ENCODE measurements around the gene BCL11A. TPM values are rescaled to one million over a fixed set of nuclear protein-coding genes. Genes with fewer than 3 reads are reported as not detected.

BCL11A gene
- total RNA-seq, 2 experiments from 2014 or later, result not detected

GRCh38 chr2:60548845-60549237 lies 4.6 kb downstream of the BCL11A start:
- DNase-seq (no peak), ATAC-seq (no peak)
- no peaks in the 10 kb centered on the region for H3K36me3 Mint-ChIP-seq
- peaks cover 91% of the 10 kb centered on the region for H3K27me3 Mint-ChIP-seq
- H3K4me1 Mint-ChIP-seq, result peaks cover 22% of the 10 kb centered on the region
- H3K4me3 Mint-ChIP-seq, result no peak overlapping the region
- CTCF ChIA-PET, result interaction anchor here (1.9 to 2.6 kb wide), 2 partner anchors 13 to 1523 kb away, joined by 8 to 10 read pairs; no protein-coding TSS in a partner anchor
- H3K27ac Mint-ChIP-seq, result no peak overlapping the region
- H3K9me3 Mint-ChIP-seq (ENCODE audit: low read depth), result no peaks in the 10 kb centered on the region

- ATAC-seq (no peak), DNase-seq (no peak)
- Mint-ChIP-seq H3K4me1 (peaks cover 20% of the 10 kb centered on the region), H3K36me3 (no peaks in the 10 kb centered on the region), H3K27ac (no peak overlapping the region), H3K9me3 (ENCODE audit: low read depth) (no peaks in the 10 kb centered on the region), H3K27me3 (peaks cover 89% of the 10 kb centered on the region), H3K4me3 (no peak overlapping the region)
- CTCF ChIA-PET, result no interaction called here
These were observed 5.1 kb downstream of the BCL11A start for GRCh38 chr2:60548311-60548710.

GRCh38 chr2:60547841-60548240 lies 5.6 kb downstream of the BCL11A start:
- Mint-ChIP-seq H3K27me3 (peaks cover 88% of the 10 kb centered on the region), H3K36me3 (no peaks in the 10 kb centered on the region), H3K4me3 (no peak overlapping the region), H3K4me1 (peaks cover 20% of the 10 kb centered on the region), H3K27ac (no peak overlapping the region), H3K9me3 (ENCODE audit: low read depth) (no peaks in the 10 kb centered on the region)
- no peak for ATAC-seq
- no peak for DNase-seq
- CTCF ChIA-PET, result no interaction called here

- H3K4me1 Mint-ChIP-seq, result peaks cover 15% of the 10 kb centered on the region
- H3K4me3 Mint-ChIP-seq, result no peak overlapping the region
- H3K27ac Mint-ChIP-seq, result no peak overlapping the region
- DNase-seq, result no peak
- peaks cover 85% of the 10 kb centered on the region for H3K27me3 Mint-ChIP-seq
- no peaks in the 10 kb centered on the region for H3K9me3 Mint-ChIP-seq (ENCODE audit: low read depth)
- no peaks in the 10 kb centered on the region for H3K36me3 Mint-ChIP-seq
- CTCF ChIA-PET, result interaction anchor here (0.8 to 1.6 kb wide), 3 partner anchors 13 to 35 kb away, joined by 3 to 5 read pairs (median 3); no protein-coding TSS in a partner anchor
- no peak for ATAC-seq
These were observed 6.6 kb downstream of the BCL11A start for GRCh38 chr2:60546756-60547420.

GRCh38 chr2:60544954-60545560 lies 8.4 kb downstream of the BCL11A start:
- Mint-ChIP-seq H3K27ac (no peak overlapping the region), H3K36me3 (no peaks in the 10 kb centered on the region), H3K27me3 (peaks cover 77% of the 10 kb centered on the region), H3K4me1 (peaks cover 6% of the 10 kb centered on the region), H3K9me3 (ENCODE audit: low read depth) (no peaks in the 10 kb centered on the region), H3K4me3 (no peak overlapping the region)
- ATAC-seq (no peak), DNase-seq (no peak)
- CTCF ChIA-PET, result interaction anchor here (1.0 kb wide), 1 partner anchor 37 kb away, joined by 3 read pairs; no protein-coding TSS in a partner anchor

GRCh38 chr2:60544062-60544461 lies 9.4 kb downstream of the BCL11A start:
- Mint-ChIP-seq H3K36me3 (no peaks in the 10 kb centered on the region), H3K4me3 (no peak overlapping the region), H3K27ac (no peak overlapping the region), H3K4me1 (no peaks in the 10 kb centered on the region), H3K9me3 (ENCODE audit: low read depth) (no peaks in the 10 kb centered on the region), H3K27me3 (peaks cover 75% of the 10 kb centered on the region)
- no peak for ATAC-seq
- no peak for DNase-seq
- CTCF ChIA-PET, result interaction anchor here (1.0 kb wide), 1 partner anchor 38 kb away, joined by 3 read pairs; no protein-coding TSS in a partner anchor

- Mint-ChIP-seq H3K27ac (no peak overlapping the region), H3K36me3 (no peaks in the 10 kb centered on the region), H3K27me3 (peaks cover 65% of the 10 kb centered on the region), H3K4me1 (no peaks in the 10 kb centered on the region), H3K4me3 (no peak overlapping the region), H3K9me3 (ENCODE audit: low read depth) (no peaks in the 10 kb centered on the region)
- DNase-seq (no peak), ATAC-seq (no peak)
- CTCF ChIA-PET, result interaction anchor here (1.4 kb wide), 1 partner anchor 142 kb away, joined by 3 read pairs; no protein-coding TSS in a partner anchor
These were observed 12.3 kb downstream of the BCL11A start for GRCh38 chr2:60541056-60541651.

- CTCF ChIA-PET, result no interaction called here
- H3K27ac Mint-ChIP-seq, result no peak overlapping the region
- H3K36me3 Mint-ChIP-seq, result no peaks in the 10 kb centered on the region
- H3K4me1 Mint-ChIP-seq, result no peaks in the 10 kb centered on the region
- DNase-seq (no peak), ATAC-seq (no peak)
- H3K4me3 Mint-ChIP-seq, result no peak overlapping the region
- no peaks in the 10 kb centered on the region for H3K9me3 Mint-ChIP-seq (ENCODE audit: low read depth)
- peaks cover 65% of the 10 kb centered on the region for H3K27me3 Mint-ChIP-seq
These were observed 13.4 kb downstream of the BCL11A start for GRCh38 chr2:60540074-60540473.

- no peak for ATAC-seq
- CTCF ChIA-PET, result no interaction called here
- H3K36me3 Mint-ChIP-seq, result no peaks in the 10 kb centered on the region
- peaks cover 65% of the 10 kb centered on the region for H3K27me3 Mint-ChIP-seq
- H3K9me3 Mint-ChIP-seq (ENCODE audit: low read depth), result no peaks in the 10 kb centered on the region
- no peak overlapping the region for H3K27ac Mint-ChIP-seq
- no peak for DNase-seq
- H3K4me1 Mint-ChIP-seq, result no peaks in the 10 kb centered on the region
- no peak overlapping the region for H3K4me3 Mint-ChIP-seq
These were observed 14.3 kb downstream of the BCL11A start for GRCh38 chr2:60539140-60539539.

- CTCF ChIA-PET, result no interaction called here
- H3K9me3 Mint-ChIP-seq (ENCODE audit: low read depth), result no peaks in the 10 kb centered on the region
- no peak overlapping the region for H3K4me3 Mint-ChIP-seq
- no peak for ATAC-seq
- DNase-seq, result no peak
- H3K27ac Mint-ChIP-seq, result no peak overlapping the region
- no peaks in the 10 kb centered on the region for H3K4me1 Mint-ChIP-seq
- peaks cover 68% of the 10 kb centered on the region for H3K27me3 Mint-ChIP-seq
- H3K36me3 Mint-ChIP-seq, result no peaks in the 10 kb centered on the region
These were observed 15.4 kb downstream of the BCL11A start for GRCh38 chr2:60538101-60538500.

GRCh38 chr2:60536746-60537145 lies 16.7 kb downstream of the BCL11A start:
- Mint-ChIP-seq H3K27me3 (peaks cover 72% of the 10 kb centered on the region), H3K27ac (no peak overlapping the region), H3K36me3 (no peaks in the 10 kb centered on the region), H3K4me1 (no peaks in the 10 kb centered on the region), H3K9me3 (ENCODE audit: low read depth) (no peaks in the 10 kb centered on the region), H3K4me3 (no peak overlapping the region)
- no peak for ATAC-seq
- CTCF ChIA-PET, result no interaction called here
- no peak for DNase-seq

- no peaks in the 10 kb centered on the region for H3K4me1 Mint-ChIP-seq
- H3K9me3 Mint-ChIP-seq (ENCODE audit: low read depth), result no peaks in the 10 kb centered on the region
- ATAC-seq (no peak), DNase-seq (no peak)
- H3K27ac Mint-ChIP-seq, result no peak overlapping the region
- no peak overlapping the region for H3K4me3 Mint-ChIP-seq
- peaks cover 78% of the 10 kb centered on the region for H3K27me3 Mint-ChIP-seq
- CTCF ChIA-PET, result interaction anchor here (2.1 kb wide), 1 partner anchor 14 kb away, joined by 6 read pairs; no protein-coding TSS in a partner anchor
- H3K36me3 Mint-ChIP-seq, result no peaks in the 10 kb centered on the region
These were observed 17.7 kb downstream of the BCL11A start for GRCh38 chr2:60535685-60536312.

GRCh38 chr2:60534892-60535684 lies 18.4 kb downstream of the BCL11A start:
- H3K27me3 Mint-ChIP-seq, result peaks cover 76% of the 10 kb centered on the region
- CTCF ChIA-PET, result interaction anchor here (2.1 kb wide), 1 partner anchor 15 kb away, joined by 6 read pairs; no protein-coding TSS in a partner anchor
- no peaks in the 10 kb centered on the region for H3K4me1 Mint-ChIP-seq
- H3K4me3 Mint-ChIP-seq, result no peak overlapping the region
- ATAC-seq (no peak), DNase-seq (no peak)
- H3K36me3 Mint-ChIP-seq, result no peaks in the 10 kb centered on the region
- no peak overlapping the region for H3K27ac Mint-ChIP-seq
- no peaks in the 10 kb centered on the region for H3K9me3 Mint-ChIP-seq (ENCODE audit: low read depth)

Measured in activated CD8-positive, alpha-beta memory T cell treated with anti-CD3 and anti-CD28 coated beads, Interleukin-2, amount 10 ng/mL, durations not matched to agents 7 days and 5 days (primary cell).